NCI-H1436 treated with DMSO at 0.1 percent for 48 hours (cell line): ENCODE measurements around the gene FAM131C.
"Not testable (repeated sequence)": the region's sequence is repeated elsewhere in the genome, so short reads cannot be mapped to it uniquely, and the experiment has no call there.

ENCODE experiments used
- DNase-seq: peaks from one replicate; lab custom pipeline; 2025; lab: John Stamatoyannopoulos, UW

The FAM131C gene, protein sequence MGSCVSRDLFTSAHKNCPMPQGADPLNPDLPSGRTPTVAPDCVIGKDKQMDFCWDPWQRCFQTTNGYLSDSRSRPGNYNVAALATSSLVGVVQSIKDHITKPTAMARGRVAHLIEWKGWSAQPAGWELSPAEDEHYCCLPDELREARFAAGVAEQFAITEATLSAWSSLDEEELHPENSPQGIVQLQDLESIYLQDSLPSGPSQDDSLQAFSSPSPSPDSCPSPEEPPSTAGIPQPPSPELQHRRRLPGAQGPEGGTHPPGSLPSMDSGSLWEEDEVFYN

DNA sequence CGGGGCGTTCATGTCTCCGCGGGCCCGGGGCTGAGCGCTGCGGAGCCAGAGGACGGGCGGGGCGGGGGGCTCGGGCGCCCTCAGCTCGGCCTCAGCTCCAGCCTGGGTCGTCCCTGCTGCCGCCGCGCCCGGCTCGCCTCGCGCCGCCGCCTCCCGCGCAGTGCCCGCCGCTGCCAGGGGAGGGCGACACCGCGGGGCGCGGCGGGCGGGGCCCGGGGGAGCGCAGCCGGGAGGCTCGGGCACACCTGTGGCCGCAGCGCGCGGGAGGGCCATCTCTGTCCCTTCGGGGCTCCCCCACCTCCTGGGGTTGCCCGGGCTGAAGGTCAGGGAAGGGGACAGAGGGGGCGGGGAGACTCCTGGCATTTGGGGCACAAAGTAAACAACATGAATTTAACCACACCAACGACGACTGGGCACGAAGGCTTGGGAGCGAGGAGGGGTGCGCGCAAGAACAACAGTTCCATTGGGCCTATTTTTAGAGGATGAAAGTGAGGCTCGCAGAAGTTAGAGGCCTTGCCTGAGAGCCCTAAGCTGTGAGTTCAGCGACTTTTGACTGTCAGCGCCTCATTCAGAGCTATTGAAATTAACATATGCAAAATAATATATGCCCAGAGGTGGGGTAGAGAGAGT lies at the start of gene FAM131C:
TSS of gene FAM131C (minus strand) at position 162 of the 630 bp plus-strand sequence. CDS start 209 bp downstream, outside the sequence.
- DNase-seq, result no peak

DNA sequence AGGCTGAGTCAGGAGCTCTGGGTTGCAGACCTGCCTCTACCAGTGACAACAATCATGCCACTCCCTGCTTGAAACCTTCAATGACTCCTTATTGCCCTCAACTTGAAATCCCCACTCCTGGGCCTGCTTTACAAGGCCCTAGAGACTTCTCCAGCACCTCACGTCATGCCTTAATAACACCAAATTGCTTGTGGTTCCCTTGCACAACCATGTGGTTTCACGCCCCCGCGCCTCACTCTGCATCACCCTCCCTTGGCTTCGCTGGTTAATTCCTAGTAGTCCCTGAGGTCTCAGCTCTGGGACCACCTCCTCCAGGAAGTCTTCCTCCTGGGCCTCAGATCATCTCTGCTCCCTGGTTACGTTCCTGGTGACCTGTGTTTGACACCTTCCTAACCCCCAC lies 49.5 kb upstream of the FAM131C start:
- peak; percentile 57 for DNase-seq

DNA sequence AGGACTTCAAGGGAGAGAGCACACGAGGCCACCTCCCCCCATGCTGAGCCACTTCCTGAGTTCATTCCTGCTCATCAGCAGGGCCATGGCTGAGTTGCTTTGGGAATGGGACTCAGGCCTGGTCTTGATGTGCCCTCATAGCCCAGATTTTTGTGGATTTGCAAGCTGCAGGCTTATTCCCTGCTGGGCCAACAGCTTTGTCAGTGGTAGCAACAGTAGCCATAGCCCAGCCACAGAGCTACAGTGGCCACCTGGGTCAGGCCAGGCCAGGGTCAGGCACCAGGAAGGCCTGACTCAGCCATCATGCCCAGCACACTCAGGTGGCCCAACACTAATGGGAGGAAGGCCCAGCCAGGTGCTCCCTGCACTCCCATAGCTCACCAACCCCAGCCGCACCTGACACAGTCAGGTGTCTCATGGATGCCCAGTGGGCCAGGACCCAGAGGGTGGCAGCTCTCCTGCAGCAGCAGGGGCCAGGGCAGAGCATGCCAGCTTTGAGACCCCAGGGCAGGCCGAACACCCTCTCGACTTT lies 49.0 kb upstream of the FAM131C start:
- no peak for DNase-seq

DNA sequence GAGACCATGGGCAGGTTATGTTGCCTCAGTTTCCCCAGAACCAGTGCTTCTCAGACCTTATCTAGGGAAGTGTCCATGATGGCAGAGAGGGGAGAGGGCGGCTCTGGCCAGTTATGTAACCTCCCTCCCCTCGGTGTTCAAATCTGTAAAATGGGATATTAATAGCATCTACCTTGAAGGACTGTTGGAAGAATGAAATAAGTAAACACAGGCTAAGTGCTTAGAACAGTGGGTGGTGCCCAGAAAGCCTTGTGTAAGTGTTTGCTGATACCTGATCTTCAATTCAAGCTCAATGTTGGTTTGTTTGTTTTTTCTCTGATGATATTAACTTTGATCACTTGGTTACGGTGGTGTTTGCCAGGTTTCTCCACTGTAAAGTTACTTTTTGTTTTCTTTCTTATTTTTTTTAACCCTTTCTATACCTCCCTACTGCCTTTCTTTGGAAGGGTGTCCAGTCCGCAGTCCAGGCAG lies 47.5 kb upstream of the FAM131C start:
- peak; percentile 47 for DNase-seq

DNA sequence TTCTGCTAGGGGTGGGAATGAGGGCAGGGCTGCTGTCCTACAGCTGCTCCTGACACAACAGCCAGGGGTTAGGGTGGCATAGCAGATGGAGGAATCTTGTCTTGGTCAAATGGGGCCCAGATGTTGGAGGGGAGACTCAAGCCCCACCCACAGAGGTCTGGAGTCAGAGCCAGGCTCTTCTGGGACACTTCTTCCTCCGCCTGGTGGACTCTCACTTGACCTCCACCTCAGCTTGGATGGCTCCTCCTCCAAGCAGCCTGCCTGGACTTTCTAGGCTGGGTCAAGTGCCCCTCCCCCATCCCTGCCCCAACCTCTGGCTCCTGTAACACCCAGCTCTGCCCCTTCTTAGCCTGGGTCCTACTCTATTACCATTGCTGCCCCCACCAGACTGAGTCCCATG lies 47.0 kb upstream of the FAM131C start:
- DNase-seq, result no peak

DNA sequence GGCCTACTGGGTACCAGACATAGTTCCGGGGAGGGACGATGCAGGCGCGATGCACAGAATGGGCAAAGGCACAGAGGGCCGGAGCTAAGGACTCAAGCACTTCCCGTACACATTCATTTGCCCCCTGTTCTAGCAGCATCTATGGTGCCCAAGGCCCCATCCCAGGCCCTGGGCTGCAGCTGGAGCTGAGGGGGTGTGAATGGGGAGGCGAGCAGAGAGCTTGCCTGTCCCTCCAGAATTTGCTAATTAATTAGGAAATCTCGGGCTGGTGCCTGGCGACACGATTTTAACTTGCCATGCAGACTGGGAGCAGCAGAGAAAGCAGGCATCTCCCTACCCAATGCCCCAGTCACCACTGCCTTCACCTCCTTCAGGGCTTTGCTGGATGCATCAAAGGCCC lies 46.5 kb upstream of the FAM131C start:
- no peak for DNase-seq

DNA sequence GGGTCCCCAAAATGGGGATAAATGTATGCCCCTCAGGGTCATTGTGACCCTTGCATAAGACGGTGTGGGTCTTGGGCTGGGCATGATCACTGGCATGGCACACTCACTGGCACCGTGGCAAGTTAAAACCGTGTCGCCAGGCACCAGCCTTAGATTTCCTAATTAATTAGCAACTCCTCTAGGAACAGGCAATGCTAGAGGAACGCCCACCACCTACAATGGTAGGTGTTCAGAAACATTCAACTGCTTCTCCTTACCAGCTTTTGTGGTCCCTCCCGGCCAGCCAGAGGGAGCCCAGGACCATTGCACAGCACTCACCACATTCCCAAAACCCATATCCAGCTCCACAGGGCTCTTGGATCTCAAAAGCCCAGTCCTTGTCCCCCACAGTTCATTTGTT lies 46.1 kb upstream of the FAM131C start:
- no peak for DNase-seq

DNA sequence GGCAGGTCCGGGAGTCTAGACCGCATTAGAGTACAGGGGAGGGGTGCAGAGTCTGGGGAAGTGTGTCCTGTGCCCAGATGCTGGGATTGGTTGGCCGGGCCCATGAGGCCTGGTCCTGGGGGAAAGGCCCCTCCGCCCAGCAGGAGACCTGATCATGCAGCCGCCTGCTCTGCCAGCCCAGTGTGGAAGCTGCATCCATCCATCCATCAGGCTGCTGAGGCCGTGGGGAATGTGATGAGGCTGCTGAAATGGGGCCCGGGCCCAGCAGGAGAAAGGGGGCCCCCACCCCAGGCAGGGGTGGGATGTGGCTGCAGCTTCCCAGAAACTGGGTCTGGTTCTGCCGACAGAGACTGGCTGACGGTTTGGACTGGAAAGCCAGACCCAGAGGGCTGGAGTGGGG lies 45.3 kb upstream of the FAM131C start:
- DNase-seq, result no peak

DNA sequence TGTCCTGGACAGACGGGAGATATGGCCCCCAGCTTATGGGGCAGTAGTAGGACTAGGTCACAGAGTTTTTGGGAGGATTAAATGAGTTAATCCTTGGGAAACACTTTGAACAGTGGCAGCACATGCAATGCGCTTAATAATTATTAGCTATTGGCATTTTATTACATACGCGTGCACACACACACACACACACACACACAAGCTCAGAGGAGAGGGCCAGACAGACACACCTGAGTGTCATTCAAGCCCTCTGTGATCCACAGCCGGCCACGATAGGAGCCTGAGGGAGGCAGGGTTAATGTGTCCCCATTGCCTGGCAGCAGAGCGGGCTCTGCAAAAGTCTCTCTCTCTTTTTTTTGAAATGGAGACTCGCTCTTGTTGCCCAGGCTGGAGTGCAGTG lies 44.5 kb upstream of the FAM131C start:
- no peak for DNase-seq

DNA sequence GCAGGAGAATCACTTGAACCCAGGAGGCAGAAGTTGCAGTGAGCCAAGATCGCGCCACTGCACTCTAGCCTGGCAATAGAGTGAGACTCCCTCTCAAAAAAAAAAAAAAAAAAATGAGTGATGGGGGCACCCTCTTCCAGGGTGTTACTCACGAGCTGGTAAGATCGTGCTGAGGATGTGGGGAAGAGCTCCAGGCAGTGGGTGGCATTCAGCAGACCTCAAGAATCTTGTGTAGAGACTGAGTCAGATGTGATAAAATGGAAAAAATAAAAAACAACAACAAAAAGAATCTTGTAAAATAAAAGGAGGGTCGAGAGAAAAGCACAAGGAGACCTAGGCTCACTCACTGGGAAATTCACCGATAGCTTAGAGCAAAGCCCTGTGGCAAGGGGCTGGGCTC lies 43.9 kb upstream of the FAM131C start:
- no peak for DNase-seq

DNA sequence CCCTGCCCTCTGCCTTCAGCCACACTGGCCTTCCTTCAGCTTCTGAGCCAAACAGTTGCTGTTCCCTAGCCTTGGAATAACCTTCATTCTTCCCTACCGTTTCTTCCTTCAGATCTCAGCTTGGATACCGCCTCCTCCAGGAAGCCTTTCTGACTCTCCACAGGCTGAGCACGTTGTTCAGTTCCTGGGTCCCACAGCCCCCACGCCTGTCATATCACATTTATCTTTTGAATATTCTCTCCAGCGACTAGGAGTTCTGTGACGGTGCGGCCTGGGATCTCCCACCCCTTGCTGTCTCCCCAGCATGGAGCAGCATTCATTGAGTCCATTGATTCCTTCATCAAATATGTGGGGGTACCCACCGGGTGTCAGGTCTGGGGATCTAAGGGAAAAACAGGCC lies 43.2 kb upstream of the FAM131C start:
- DNase-seq, result no peak

DNA sequence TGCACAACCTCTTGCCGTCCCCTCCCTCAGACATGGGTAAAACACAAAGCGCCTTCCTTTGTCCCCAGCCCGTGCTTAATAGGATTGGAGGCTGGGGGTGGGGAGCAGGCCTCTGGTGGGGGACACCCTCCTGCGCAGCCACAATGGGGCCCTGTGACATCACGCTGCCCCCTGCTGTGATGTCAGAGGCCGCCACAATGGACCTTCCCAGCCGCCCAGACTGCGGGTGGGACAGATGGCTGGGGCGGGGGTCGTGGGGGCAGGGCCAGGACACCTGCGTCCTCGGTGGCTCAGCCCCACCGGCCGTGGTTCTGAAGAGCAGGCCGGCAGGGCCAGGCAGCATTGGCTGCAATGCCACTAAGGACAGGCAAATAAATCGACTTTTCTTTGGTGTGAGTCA lies 42.6 kb upstream of the FAM131C start:
- no peak for DNase-seq

DNA sequence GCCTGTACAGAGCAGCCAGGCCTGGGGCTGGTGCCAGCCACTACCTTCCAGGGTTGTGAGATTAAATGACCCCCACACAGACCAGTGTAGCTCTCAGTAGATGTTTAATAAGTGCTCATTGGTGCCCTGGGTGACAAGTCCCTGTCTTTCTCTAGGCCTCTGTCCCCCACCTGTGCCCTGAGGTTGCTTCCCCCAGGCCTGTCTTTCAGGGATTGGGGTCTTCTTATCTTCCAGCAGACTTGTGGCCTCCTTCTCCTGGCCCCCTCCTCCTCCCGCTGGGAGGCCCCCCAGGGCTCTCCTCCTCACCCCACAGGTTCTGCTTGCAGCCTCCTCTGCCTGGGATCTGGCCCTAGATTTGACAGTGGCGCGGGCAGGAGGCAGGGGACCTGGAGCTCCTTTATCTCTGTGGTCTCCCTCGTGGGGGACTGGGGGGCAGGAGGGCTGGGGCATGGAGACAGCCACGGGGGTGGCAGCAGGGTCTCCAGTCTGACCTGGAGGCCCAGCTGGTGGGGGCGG lies 42.1 kb upstream of the FAM131C start:
- DNase-seq, result no peak

DNA sequence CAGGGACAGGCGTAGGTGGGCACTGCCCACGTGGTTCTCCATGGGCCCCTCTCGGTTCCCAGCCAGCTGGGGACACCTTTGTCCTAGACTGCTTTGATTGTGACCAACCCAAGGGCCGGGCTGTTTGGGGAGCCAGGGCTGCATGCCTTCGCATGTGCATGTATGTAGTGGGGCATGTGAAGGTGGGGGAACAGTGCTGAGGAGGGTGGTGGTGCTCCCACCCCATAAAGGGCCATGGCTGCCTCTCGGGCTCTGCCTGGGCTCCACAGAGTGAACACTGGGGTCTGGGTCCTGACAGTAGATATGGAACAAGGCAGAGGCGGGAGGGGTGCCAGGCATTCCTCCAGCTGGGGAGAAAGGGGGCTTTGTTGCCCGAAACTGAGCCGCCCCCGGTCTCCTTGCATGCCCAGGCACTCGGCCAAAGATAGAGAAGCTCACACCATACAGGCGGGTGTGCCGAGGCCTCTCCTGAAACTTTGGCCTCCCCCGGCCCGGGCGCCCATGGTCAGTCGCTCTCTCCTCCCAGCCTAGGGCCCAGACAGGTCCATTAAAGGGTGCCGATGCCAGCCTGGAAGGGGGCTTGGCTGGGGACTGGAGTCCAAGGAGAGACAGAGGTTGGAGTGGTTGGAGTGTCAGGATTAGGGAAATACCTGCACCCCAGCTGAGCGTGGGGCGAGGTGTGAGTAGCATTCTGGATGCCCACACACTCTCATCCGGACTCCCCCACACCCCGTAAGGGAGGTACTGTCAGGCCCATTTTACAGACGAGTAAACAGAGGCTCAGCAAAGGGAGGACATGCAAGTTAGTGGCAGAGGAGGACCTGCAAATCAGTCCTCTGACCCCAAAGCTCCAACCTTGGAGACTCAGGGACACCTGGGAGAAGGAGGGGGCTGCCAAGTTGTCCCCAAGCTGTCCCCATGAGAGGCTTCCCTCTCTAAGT lies 41.3 kb upstream of the FAM131C start:
- DNase-seq, result no peak

DNA sequence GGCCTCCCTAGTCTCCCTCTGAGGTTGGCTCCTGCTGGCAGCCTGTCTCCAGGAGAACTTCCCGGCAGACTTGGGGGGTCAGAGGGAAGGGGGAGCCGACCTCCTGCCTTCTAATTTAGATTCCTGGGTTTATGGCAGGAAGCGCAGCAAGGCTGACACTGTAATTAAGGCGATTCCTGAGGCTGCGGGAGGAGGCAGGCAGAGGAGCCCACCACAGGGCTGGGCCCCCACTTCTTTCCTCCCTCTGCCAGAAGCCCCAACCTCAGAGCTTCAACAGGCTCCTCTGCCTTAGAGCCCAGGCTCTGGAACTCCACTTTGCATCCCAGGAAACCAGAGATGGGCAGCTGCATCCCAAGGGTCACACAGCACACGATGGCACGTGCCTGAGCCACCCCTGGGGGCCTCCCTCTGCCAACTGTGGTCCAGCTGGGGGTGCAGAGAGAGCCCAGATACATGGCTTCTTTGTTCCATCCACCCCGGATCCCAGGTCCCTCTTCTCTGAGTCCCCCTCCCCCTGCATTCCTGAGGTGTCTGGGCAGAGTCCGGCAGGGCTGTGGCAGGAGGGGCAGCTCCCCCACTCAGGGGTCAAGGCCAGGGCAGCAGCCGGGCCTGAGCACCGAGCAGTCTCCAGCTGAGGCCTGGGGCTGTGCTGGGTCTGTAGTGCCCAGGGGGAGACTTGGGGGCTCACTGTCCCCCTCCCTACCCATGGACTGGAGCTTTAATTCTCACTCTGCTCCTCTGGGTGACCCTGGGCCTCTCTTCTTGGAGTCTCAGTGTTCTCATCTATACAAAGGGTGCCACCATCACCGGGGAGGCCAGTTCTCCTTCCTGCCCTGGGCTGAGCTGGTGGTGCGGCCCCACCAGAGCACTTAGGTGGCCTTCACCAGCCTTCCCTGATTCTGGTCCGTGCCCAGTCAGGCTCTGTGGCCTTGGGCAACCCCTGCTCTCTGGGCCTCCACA lies 39.4 kb upstream of the FAM131C start:
- no peak for DNase-seq

DNA sequence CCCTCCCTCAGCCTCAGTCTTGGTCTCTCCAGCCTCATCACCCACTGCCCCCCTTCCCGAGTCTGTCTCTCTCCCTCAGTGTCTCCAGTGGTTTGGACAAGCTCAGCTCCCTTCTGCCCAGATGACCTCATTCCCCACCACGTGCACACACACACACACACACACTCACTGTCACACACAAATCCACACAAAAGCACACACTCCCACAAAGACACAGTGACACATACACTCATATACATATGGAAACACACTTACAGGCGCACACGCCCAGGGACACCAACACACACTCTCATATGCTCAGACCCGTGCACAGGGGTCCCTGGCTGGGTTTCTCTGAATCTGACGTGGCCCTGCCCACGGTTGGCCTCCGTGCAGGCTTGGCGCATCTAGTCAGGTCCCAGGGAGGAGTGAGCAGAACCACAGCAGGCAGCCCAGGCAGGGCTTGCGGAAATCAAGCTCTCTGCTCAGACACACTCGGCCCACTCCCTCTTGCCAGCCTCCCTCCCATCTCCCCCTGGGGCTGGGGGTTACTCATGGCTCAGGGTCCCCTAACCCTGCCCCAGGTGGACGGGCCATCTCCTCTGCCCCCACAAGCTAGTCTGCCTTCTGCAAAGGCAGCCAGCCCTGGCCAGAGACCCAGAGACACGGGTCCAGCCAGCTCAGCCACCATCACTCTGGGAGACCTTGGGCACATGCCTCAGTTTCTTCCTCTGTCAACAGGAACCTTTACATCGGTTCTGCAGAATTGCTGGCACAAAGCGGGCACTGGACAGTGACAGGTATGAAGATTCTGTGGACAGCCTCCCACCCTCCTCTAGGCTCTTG lies 38.5 kb upstream of the FAM131C start:
- DNase-seq, result no peak

DNA sequence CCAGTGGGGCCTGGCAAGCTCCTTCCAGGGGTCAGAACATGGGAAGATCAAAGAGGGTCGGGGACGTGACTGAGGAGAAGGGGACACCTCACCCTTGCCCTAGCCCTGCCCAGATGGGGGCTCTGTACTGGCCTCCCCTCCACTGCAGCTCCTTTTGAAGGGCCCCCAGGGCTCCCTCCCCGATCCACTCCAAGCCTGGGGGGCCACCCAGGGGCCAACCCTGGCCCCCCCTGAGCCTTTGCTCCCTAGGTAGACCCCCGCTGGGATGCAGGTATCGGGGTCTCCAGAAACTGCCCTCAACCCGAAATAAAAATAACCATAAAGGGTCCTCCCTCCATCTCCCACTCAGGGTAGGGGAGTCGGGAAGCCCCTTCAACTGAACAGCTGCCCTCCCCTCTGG lies 37.4 kb upstream of the FAM131C start:
- no peak for DNase-seq

DNA sequence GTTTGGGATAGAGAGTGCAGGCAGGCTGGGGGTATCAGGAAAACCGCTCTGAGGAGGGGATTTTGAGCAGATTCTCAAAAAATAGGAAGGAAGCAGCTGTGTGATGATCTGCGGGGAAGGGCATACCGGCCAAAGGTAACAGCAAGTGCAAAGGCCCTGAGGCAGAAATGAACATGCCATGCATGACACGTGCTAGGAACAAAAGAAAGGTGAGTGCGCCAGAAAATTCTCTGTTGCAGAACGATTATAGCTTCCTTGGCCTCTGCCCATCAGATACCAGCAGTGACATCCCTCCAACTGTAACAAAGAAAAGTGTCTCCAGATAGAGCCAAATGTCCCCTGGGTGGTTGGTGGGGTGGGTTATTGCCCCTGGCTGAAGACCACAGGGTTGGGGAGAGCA lies 37.0 kb upstream of the FAM131C start:
- DNase-seq, result no peak

DNA sequence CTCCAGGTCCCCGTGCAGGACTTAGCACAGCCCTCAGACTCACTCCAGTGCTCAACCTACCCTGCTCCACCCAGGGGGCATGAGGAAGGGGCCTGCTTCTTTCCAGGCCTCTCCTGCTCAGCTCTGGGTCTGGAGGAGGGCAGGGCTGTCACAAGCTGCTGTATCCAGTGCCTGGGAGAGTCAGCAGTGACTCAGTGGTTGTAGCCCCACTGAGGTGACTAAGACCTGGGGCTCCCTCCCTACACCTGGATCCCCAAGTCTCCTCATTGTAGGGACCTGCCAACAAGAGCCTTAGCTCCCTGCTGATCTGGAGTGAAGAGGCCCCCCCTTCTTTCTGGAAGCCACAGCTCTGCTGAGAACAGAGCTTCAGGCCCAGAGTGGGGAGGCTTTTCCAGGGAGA lies 36.1 kb upstream of the FAM131C start:
- no peak for DNase-seq

DNA sequence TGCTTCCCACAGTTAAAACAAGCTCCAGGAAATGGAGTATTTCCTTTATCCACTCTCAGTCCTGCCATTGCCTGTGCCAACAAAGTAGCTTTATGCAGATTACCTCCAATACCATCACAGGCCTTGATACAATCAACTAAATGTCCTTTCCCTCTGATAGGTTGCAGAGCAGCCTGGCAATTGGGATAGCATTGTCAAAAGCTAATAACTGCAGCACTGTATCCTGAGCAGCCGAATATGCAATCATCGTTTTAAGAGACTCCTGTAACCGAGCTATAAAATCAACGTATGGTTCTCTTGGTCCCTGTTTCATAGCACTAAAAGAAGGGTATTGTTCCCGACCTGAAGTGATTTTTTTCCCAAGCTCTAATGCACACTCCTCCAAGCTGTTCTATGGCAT lies 33.6 kb upstream of the FAM131C start:
- not testable (repeated sequence) for DNase-seq
